OCI-LY1 (cell line): ENCODE measurements around the gene ERBB2.

Experiments
- EZH2 ChIP-seq: fragments of 200-600 bp; sonication (generic), shearing (Covaris generic); IDR thresholded peaks from 2 replicates; pipeline ENCODE4 v1.8.0; 2017; ENCODE audit warnings: borderline replicate concordance, mixed run types, mild to moderate bottlenecking, antibody characterized with exemption, low read length, moderate library complexity, mixed read lengths
- TF ChIP-seq, protein P1 (sequence below): fragments of 200-600 bp; sonication (generic), shearing (Covaris generic); IDR thresholded peaks from 2 replicates; pipeline ENCODE4 v1.5.1; 2017; ENCODE audit warnings: mild to moderate bottlenecking, antibody characterized with exemption, low read length, moderate library complexity, mixed read lengths

DNA sequence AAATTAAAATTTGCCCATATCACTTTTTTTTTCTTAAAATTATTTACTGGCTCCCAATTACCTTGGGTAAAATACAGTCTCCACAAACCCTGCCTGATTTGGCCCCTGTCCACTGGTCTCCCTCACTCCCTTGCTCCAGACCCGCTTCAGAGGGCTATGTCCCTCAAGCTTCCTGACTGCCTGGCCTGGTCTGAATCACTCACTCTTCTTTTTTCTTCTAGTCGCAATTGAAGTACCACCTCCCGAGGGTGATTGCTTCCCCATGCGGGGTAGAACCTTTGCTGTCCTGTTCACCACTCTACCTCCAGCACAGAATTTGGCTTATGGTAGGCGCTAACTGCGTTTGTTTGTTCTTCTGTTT, 11.4 kb upstream of the ERBB2 start:
- TF ChIP-seq EZH2, result no peak
- TF ChIP-seq, protein P1, sequence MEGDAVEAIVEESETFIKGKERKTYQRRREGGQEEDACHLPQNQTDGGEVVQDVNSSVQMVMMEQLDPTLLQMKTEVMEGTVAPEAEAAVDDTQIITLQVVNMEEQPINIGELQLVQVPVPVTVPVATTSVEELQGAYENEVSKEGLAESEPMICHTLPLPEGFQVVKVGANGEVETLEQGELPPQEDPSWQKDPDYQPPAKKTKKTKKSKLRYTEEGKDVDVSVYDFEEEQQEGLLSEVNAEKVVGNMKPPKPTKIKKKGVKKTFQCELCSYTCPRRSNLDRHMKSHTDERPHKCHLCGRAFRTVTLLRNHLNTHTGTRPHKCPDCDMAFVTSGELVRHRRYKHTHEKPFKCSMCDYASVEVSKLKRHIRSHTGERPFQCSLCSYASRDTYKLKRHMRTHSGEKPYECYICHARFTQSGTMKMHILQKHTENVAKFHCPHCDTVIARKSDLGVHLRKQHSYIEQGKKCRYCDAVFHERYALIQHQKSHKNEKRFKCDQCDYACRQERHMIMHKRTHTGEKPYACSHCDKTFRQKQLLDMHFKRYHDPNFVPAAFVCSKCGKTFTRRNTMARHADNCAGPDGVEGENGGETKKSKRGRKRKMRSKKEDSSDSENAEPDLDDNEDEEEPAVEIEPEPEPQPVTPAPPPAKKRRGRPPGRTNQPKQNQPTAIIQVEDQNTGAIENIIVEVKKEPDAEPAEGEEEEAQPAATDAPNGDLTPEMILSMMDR, result no peak
